NB4 (cell line): ENCODE results near the gene TMBIM6.

Experiments
- DNase-seq: peaks from one replicate; pipeline ENCODE4 v3.0.0; 2010; ENCODE audit warnings: low read depth
- H3K4me3 ChIP-seq: one replicate; pipeline ENCODE4 v1.5.1; 2011; ENCODE audit warnings: mild to moderate bottlenecking, low read depth, low read length, moderate library complexity
- MYC ChIP-seq: IDR thresholded peaks from 2 replicates; pipeline ENCODE4 v1.6.1; 2011; ENCODE audit warnings: low read depth, low read length
- POLR2A ChIP-seq: IDR thresholded peaks from 2 replicates; pipeline ENCODE4 v1.6.1; 2011; ENCODE audit warnings: mild to moderate bottlenecking; ENCODE audit not compliant: insufficient read length; ENCODE audit errors: extremely low read depth
- TF ChIP-seq, protein P1 (sequence below): IDR thresholded peaks from one replicate; pipeline ENCODE4 v1.5.1; 2012; ENCODE audit warnings: low read depth, low read length
- TF ChIP-seq, protein P2 (sequence below): IDR thresholded peaks from 2 replicates; pipeline ENCODE4 v1.6.1; 2011; ENCODE audit warnings: low read depth, low read length

Gene TMBIM6

DNA sequence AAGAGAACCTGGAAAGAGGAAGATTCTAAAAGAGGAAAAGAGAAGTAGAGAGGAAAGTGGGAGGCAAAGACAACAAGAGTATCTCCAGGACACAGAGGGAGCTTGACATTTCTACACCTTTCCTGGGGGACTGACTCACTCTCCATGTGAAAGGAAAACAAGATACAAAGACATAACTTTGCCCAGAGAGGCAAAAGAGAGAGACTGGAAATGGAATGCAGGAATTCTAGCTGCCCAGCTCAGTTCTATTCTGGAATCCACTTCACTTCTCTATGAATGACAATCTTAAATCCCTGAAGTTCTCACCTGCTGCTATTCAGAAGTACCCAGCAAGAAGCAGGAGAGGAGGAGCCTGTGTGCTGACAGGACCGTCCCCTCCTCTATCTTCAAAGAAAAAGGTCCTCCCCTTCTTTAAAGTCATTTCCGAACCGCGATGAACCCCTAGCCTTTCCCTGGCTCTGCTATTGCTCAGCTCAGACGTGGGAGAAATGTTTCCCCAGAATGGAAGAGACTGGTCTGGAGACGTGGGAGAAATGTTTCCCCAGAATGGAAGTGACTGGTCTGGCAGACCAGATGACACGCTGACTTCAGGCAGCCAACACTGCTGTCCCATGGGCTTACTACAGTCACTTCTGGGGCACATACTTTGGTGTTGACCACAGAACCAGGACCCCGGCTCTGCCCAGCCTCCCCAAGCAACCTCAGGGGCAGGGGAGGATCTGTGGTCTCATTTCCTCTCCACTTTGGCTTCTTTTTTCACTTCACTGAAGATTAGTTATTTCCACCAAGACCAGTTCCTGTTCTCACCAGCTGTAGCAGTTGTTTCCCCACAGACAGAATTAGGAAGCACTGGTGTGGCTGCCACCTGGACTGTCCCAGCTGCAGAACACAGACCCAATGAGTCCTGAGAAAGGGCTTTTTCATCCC is 42.5 kb upstream of the TMBIM6 start:
- DNase-seq = peak; percentile 96
- no peak for TF ChIP-seq POLR2A
- TF ChIP-seq, protein P1, sequence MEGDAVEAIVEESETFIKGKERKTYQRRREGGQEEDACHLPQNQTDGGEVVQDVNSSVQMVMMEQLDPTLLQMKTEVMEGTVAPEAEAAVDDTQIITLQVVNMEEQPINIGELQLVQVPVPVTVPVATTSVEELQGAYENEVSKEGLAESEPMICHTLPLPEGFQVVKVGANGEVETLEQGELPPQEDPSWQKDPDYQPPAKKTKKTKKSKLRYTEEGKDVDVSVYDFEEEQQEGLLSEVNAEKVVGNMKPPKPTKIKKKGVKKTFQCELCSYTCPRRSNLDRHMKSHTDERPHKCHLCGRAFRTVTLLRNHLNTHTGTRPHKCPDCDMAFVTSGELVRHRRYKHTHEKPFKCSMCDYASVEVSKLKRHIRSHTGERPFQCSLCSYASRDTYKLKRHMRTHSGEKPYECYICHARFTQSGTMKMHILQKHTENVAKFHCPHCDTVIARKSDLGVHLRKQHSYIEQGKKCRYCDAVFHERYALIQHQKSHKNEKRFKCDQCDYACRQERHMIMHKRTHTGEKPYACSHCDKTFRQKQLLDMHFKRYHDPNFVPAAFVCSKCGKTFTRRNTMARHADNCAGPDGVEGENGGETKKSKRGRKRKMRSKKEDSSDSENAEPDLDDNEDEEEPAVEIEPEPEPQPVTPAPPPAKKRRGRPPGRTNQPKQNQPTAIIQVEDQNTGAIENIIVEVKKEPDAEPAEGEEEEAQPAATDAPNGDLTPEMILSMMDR = no peak
- TF ChIP-seq, protein P2, sequence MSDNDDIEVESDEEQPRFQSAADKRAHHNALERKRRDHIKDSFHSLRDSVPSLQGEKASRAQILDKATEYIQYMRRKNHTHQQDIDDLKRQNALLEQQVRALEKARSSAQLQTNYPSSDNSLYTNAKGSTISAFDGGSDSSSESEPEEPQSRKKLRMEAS = no peak
- no peak; the same call in 1 of the 2 replicates for TF ChIP-seq MYC
- peak overlapping the region; percentile 33 for H3K4me3 ChIP-seq

DNA sequence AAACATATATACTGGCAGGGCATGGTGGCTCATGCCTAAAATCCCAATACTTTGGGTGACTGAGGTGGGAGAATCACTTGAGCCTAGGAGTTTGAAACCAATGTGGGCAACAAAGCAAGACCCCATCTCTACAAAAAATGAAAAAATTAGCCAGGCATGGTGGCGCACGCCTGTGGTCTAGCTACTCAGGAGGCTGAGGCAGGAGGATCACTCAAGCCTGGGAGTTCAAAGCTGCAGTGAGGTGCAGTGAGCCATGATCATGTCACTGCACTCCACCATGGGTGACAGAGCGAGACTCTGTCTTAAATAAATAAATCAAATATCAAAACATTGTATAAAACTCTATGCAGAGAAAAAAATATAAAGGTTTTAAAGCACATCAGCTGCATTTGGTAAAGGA is 39.3 kb upstream of the TMBIM6 start:
- no peak overlapping the region for H3K4me3 ChIP-seq
- TF ChIP-seq MYC = no peak
- TF ChIP-seq, protein P1 = no peak
- TF ChIP-seq, protein P2 = no peak
- TF ChIP-seq POLR2A = no peak
- DNase-seq = no peak

DNA sequence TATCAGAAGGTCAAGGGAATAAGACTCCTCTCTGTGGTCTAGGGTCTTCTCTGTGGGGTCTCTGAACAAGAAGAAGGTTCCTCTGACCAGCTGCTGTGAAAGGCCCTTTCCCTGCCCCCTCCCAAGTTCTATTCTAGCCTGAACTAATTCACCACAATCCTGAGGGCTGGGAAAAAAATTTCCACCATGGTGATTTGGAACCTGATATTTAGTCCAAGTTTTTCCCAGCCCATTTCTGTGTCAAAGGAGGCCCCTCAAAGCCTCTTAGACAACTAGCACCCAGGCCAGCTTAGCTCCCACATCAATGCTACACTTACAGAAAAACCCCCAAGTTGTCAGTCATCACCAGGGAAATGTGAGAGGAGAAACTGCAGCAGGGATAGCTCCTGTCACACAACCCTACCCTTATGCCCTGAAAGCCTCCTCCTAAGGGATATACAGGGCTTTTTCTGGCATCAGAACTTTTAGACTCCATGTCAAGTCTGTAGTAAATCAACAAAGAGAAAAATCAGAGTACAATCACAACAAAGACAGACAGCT is 38.6 kb upstream of the TMBIM6 start:
- no peak overlapping the region for H3K4me3 ChIP-seq
- TF ChIP-seq, protein P1 = no peak
- TF ChIP-seq MYC (no peak), POLR2A (no peak)
- TF ChIP-seq, protein P2 = no peak

DNA sequence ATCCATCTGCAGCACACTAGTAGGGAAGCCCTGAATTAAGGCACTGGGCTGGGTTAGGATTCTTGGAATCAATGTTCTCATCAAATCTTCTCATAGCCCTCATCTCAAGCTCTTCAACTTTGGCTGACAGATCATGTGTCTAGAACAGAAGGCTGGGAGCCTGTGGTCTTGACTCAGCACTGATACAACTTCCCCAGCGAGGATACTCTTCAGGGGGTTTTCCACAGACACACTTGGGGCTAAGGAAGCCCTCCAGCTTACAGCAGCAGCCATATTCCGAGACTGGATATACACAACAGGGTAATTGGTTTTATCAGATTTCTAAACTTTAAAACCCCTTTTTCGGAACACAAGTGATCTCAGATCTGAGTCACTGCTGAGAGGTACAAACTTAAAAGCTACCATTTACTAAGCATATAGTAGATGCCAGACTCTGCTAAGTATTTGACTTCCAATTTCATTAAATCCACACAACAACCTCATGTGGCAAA is 37.7 kb upstream of the TMBIM6 start:
- no peak for TF ChIP-seq POLR2A
- no peak overlapping the region for H3K4me3 ChIP-seq
- peak; percentile 56 for DNase-seq

More for the DNA sequence above, 38.6 kb upstream of the TMBIM6 start:
- no peak for DNase-seq

DNA sequence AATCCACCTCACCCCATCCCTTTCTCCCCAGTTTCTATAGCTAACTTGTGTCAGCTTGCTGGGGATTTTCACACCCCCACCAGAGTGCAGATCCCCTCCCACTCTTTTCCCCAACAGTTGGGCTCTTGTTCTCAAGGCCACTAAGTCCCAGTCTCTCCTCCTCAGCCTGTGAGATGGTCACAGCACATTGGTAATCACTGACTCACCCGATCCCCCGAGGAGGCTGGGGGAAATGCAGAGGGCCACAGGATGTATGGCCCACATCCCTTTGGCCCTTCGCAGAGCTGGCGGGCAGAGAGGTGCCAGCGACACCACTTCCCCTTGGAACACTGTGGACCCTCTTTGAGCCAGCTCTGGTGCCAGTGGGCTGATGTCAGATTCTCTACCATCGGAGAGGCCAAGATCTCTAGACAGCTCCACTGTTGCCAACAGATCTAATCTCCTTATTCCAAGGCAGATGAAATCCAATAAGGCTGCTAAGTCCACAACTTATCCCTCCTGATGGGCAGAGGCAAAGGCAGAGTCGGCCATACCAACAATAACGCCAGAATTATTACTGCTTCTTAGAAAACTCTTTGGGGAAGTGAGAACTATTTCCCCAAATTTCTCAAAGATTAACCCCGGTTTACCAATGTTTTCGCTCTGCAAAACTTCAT is 35.8 kb upstream of the TMBIM6 start:
- H3K4me3 ChIP-seq = peak overlapping the region; percentile 55
- peak; percentile 83 for DNase-seq
- TF ChIP-seq, protein P2 = no peak

DNA sequence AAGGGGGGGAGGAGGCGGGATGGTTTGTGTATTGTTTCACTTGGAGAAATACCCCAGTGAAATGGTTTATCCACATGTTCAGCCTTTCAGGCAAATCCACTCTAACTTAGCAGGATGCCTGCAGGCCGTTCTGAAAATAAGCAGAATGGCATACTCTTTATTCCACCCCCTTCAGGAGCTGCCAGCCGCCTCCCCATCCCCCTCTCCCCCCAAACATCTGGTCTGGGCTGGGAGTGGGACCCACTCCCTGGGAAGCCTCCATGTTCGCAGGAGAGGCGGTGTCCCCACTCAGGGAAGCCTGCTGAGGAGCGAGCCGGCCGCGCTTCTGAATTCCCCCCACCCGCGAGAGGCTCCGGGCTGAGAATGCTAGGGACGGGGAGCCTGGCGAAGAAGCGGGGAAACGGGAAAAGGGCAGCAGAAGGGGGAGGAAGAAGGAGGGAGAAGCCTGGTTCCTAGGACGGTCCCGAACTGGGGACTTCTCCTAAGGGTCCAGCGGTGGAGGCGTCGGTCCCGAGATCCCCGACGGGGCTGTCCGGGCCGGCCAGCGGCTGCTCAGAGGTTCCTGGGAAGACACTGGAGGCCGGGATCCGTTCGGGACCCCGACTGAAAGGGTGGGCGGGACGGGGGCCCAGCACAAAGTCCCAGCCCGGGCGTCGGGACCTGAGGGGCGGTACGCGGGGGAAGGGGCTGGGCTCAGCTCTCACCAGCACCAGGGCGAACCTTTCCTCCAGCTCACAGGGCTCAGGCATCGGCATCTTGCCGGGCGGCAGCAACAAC is 34.8 kb upstream of the TMBIM6 start:
- peak; percentile 36 for DNase-seq
- peak overlapping the region; percentile 55 for H3K4me3 ChIP-seq
- TF ChIP-seq, protein P1 = no peak
